GM21515 (cell line): Measurements from ENCODE around the gene HPSE2.
"Not testable (repeated sequence)": the region's sequence is repeated elsewhere in the genome, so short reads cannot be mapped to it uniquely, and the experiment has no call there.

Experiments
- ATAC-seq: cut with Tn5 transposase; IDR thresholded peaks from one replicate; pipeline ENCODE4 v1.9.1; 2021; ENCODE audit not compliant: unreplicated experiment

The HPSE2 gene

DNA sequence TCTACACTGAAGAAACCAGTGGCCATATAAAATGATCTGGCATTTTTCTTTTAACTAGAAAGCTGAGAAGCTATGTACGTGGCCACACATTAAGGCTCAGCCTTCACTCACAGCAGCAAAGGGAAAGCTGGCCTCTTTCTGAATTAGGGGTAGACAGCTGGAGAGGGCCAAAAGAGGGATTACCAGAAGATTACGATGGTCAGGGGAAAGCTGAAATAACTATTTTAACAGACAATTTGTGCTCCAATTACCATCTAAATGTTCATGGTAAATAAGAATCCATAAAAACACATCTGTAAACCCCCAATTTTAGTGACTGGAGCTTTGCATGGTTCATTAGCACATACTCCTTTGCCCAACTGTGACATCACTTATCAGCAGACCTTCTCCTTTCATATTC, 314.3 kb downstream of the HPSE2 start:
- ATAC-seq, result no peak

GRCh38 chr10:98920807-98921206, 314.8 kb downstream of the HPSE2 start:
- ATAC-seq, result no peak

- no peak for ATAC-seq
These were observed 315.3 kb downstream of the HPSE2 start for GRCh38 chr10:98920360-98920759.

DNA sequence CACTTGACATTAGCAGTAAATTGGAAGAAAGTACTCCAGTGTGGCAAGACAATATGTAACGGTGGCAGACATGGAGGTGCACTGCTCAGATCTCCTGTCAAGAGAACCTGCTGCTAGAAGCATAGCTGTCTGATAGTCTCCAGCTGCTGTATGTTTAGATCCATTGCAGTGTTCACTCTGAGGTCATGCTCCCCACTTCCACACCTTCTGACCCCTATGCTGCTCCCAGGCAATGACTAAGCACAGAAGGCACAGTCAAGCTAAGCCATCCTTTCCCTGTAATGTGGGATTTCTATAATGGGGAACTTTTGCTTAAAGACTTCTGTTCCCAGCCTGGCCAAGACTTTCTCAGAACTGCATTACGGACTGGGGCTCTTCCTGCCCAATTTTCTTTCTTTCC, 315.8 kb downstream of the HPSE2 start:
- no peak for ATAC-seq

- ATAC-seq, result no peak
These were observed 317.8 kb downstream of the HPSE2 start for GRCh38 chr10:98917828-98918227.

DNA sequence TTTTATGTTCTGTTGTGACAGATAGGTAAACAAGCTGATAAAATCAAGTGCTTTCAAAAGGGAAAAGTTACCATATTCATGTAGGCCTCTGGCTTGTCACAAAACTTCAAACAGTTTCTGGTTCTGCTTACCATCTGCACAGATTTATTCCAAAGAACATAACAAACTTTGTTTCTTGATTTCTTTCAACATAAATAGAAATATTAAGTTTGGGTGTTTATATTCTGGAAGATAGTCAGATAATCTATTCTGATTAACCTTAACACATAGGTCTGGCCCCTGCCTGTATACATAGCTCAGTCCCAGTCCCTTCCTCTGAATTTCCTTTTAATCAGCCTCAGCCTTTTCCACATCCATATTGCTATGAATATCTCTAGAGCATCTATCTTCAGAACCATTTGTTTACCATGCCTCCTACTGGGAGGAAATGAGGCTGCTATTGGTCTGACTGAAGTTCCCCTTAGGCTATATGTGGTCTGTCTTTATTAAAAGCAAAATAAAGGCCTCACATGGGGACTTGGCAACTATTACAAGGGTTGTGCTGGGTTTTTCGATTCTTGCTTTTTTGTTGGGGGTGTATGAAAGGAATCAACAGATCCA, 319.0 kb downstream of the HPSE2 start:
- ATAC-seq, result no peak

GRCh38 chr10:98915911-98916310, 319.7 kb downstream of the HPSE2 start:
- no peak for ATAC-seq

DNA sequence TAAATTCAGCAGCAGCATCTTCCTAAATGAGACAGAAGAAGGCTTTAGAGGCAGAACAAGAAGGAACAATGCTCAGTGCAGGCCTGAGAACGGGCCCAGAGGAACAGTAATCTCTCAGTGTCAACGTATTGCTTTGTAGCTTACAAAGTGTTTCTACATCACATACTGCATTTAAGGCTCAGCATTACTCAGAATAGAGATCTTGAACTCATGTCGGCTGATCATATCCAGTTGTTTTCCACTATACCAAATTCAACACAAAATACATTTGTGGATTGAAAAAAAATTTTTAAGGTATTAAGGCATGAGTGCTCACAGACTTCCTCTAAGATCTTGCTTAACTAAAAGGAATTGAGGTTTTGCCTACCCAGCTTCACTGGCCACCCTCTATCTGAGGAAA, 325.1 kb downstream of the HPSE2 start:
- ATAC-seq, result no peak

DNA sequence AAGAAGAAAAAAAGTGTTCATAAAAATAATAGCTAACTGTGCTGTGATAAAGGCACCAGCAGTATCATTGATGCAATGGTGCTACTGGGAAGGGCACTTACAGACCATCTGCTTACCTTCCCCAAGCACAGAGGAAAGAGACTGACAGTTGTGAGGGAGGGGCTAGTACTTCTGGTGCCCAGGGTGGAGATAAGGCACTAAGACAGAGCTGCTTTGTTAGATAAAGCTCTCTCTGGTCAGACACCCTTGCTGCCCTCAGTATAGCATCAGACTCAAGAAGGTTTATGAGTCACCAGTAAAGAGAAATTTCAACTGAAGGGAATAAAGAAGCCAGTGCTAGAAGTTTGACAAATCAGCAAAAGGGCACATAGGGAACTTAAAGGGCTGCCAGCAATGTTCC, 325.6 kb downstream of the HPSE2 start:
- ATAC-seq, result no peak

- no peak for ATAC-seq
These were observed 326.8 kb downstream of the HPSE2 start for GRCh38 chr10:98908868-98909267.

DNA sequence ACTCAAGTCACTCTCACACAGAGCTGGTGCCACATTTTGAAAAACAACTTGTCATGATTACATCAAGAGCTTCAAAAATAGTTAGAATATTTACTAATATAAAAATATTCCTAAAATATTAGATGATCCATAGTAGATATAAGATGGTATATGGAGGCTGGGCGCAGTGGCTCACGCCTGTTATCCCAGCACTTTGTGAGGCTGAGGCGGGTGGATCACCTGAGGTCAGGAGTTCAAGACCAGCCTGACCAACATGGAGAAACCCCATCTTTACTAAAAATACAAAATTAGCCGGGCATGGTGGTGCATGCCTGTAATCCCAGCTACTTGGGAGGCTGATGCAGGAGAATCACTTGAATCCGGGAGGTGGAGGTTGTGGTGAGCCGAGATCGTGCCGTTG, 327.4 kb downstream of the HPSE2 start:
- ATAC-seq, result not testable (repeated sequence)

DNA sequence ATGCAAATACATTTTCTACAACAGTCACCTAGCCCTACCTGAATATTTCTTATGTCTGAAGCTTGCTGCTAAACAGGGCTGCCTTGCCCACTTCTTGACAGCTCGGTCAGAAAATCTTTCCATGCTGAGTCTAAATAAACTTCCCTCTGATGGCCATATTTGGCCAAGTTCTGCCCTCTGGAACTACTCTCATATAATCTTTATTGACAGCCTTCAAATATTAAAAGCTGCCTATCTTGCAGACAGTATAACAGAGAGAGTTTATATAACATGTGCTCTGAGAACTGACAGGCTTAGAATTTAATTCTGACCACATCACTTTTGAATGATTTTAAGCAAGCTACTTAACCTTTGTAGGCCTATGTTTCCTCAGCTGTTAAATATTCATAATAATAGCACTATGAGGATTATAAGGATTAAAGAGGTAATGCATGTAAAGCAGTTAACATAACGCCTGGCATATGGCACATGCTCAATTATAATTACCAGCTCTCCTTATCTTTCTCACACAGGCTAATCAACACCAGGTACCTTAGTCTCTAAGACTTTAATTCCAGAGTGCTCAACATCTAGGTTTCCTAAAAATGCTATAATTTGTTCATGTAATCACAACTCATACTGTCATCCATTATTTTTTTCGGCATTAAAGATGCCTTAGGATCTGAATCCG, 334.1 kb downstream of the HPSE2 start:
- ATAC-seq, result no peak

GRCh38 chr10:98899018-98899417, 336.6 kb downstream of the HPSE2 start:
- ATAC-seq, result no peak

DNA sequence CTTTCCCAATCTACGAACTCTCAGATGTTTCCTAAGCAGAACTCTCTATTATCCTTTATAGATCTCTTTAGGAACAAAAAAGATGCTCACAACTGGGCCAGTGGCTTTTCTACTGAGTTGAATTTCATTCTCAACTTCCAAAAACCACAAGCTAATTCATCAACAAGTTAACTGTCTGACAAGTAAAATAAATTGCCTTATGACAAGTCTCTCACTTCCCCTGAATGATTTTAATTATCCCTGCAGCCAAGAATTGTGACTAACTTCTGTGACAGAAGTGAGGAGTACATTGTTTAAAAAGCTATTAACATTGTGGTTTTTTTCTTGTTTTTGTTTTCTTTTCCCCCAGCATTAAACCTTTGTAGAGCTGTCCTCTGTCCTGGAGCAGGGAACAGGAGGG, 343.1 kb downstream of the HPSE2 start:
- no peak for ATAC-seq

GRCh38 chr10:98886686-98887085, 349.0 kb downstream of the HPSE2 start:
- no peak for ATAC-seq

- ATAC-seq, result no peak
These were observed 350.3 kb downstream of the HPSE2 start for GRCh38 chr10:98885378-98885777.

GRCh38 chr10:98881789-98882188, 353.9 kb downstream of the HPSE2 start:
- ATAC-seq, result no peak

GRCh38 chr10:98880971-98881370, 354.7 kb downstream of the HPSE2 start:
- ATAC-seq, result no peak

DNA sequence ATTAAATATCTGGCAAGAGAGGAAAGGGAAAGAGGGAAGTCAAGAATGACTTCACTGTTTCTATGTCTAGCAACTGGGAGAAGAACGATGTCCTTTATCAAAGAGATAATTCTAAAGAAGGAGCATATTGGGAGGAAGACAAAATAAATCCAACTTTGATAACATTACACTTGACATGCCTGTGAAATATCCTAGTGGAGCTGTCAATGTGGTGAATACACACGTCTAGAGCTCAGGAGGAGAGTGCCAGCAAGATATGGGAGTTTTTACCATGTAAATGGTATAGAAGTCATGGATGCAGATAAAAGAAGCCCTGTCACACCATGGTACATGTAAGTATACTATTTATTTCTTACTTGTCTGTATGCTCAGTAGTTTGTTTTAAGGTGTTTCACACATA, 356.7 kb downstream of the HPSE2 start:
- no peak for ATAC-seq

- ATAC-seq, result no peak
These were observed 357.2 kb downstream of the HPSE2 start for GRCh38 chr10:98878418-98878817.

DNA sequence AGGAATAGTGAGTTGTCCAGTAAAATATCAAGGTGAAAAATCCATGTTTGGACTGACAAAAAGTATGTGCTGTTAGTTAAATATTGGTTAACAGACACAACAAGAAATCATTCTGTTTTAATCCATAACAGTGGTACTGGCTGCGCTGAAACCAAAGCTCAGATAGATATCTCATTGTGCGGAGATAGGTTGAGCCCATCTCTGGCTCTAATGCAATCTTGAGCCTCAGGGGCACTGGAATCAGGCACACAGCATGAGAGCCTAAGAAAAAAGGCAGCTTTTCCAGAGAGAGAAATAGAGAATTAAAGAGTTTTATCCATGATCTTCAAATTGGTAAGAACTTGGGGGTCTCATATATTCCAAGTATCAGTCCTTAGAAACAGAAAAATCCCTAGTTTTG, 373.7 kb downstream of the HPSE2 start:
- no peak for ATAC-seq

- ATAC-seq, result no peak
These were observed 377.1 kb downstream of the HPSE2 start for GRCh38 chr10:98858525-98858924.
